Coronary artery (tissue), 2 donors: ENCODE results near the gene EXOC6B.

Experiments used
- DNase-seq: peaks from one replicate; pipeline ENCODE4 v3.0.0-alpha.2; 2017; ENCODE audit warnings: low spot score
- H3K27ac ChIP-seq, 2 donors: fragments of 200-600 bp; sonication (generic); one replicate each; pipeline ENCODE4 v1.5.1; 2016 to 2019
- H3K4me3 ChIP-seq: fragments of 200-600 bp; sonication (generic); 2 replicates; pipeline ENCODE4 v1.5.1; 2016; ENCODE audit warnings: mild to moderate bottlenecking, moderate library complexity
- CTCF ChIP-seq: fragments of 200-600 bp; sonication (generic); IDR thresholded peaks from one replicate; pipeline ENCODE4 v1.5.1; 2019; ENCODE audit warnings: antibody characterized with exemption

The EXOC6B gene

DNA sequence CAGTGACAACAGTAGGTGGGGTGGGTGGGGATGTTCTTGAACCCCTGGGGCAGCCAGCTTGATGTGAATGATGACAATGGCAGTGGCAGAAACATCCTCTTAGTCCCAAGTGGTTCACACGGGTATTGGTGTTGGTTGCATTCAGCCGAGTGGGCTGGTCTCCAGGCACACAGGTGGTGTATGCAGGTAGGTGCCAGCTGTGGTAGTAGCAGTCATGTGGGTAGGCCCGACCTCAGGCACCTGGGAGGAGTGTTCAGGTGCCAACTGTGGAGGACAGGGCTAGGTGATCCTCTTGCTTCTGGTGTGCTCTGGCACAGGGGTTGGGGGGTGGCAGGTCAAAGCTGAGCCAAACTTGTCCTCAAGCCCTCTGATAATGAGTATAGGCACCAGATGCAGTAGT is 350.6 kb downstream of the EXOC6B start:
- Histone ChIP-seq H3K4me3 (no peak overlapping the region), H3K27ac (no peak overlapping the region)
- TF ChIP-seq CTCF: no peak
- DNase-seq: no peak

GRCh38 chr2:72457801-72458516 is 367.9 kb downstream of the EXOC6B start:
- no peak for DNase-seq
- no peak overlapping the region for H3K27ac ChIP-seq
- H3K4me3 ChIP-seq: no peak overlapping the region
- no peak for TF ChIP-seq CTCF

DNA sequence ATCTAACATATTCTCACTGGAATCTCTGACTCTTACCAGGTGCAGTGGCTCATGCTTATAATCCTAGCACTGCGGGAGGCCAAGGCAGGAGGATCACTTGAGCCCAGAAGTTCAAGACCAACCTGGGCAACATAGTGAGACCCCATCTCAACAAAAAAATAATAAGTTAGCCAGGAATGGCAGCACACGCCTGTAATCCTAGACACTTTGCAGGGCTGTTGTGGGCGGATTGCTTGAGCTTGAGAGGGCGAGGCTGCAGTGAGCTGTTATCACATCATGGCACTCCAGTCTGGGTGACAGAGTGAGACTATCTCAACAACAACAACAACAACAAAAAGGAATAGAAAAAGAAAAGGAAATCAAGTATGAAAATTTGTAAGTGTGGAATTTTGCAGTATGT is 371.6 kb downstream of the EXOC6B start:
- DNase-seq: no peak
- no peak for TF ChIP-seq CTCF
- Histone ChIP-seq H3K4me3 (no peak overlapping the region), H3K27ac (no peak overlapping the region)

- H3K4me3 ChIP-seq: no peak overlapping the region
- no peak for DNase-seq
- no peak overlapping the region for H3K27ac ChIP-seq
- TF ChIP-seq CTCF: no peak
Measured at GRCh38 chr2:72442270-72442669, 383.6 kb downstream of the EXOC6B start.

DNA sequence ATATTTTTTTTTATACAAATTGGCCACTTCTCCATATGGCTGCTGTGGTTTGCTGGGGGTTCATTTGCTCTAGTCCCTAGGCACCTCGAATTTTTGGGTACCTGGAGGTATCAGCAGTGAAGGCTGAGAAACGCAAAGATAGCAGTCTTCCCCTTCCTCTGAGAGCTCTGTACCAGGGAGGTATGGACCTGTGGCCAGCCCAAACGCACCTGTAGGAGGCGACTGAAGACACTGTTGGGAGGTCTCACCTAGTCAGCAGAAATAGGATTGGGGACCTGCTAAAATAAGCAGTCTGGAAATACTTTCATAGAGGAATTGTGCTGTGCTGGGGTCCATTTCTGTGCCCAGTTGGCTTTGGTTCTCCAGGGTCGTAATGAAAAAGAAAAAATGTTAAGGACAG is 385.9 kb downstream of the EXOC6B start:
- H3K4me3 ChIP-seq: no peak overlapping the region
- TF ChIP-seq CTCF: no peak

GRCh38 chr2:72438364-72438763 is 387.5 kb downstream of the EXOC6B start:
- Histone ChIP-seq H3K4me3 (no peak overlapping the region), H3K27ac (no peak overlapping the region)
- no peak for DNase-seq
- TF ChIP-seq CTCF: no peak

More for the DNA sequence above, 385.9 kb downstream of the EXOC6B start:
- DNase-seq: no peak
- no peak overlapping the region for H3K27ac ChIP-seq

- no peak for DNase-seq
- TF ChIP-seq CTCF: no peak
- no peak overlapping the region for H3K27ac ChIP-seq
- H3K4me3 ChIP-seq: no peak overlapping the region
Measured at GRCh38 chr2:72431737-72432136, 394.1 kb downstream of the EXOC6B start.
